ENCODE data around the gene PORCN. TPM values are rescaled to one million over a fixed set of nuclear protein-coding genes. Genes with fewer than 3 reads are reported as not detected.

PORCN gene
- total and polyA plus RNA-seq, 2 donors (not counting 3 experiments of a cell fraction or from before 2014, with no cell fraction given) = 7.6 to 21.0 TPM

GRCh38 chrX:48474127-48474526 lies 34.7 kb upstream of the PORCN start:
- intact Hi-C loops (cut with micrococcal nuclease) = no loop called here
- Histone ChIP-seq H3K36me3 (ENCODE audit: control insufficient read depth in 2 of 2, extremely low read depth in 1 of 2, insufficient read depth in 2 of 2, low read length in 2 of 2) (no peaks in the 10 kb centered on the region), H3K9me1 (replicated peaks; ENCODE audit: control insufficient read depth, extremely low read depth, insufficient read depth, low read length) (no peaks in the 10 kb centered on the region), H3K9me3 (replicated peaks; ENCODE audit: control insufficient read depth, insufficient read depth, low read length) (no peaks in the 10 kb centered on the region), H3K4me2 (ENCODE audit: insufficient read depth, low read length) (no peak overlapping the region), H2AFZ (ENCODE audit: low read depth, low read length) (no peak overlapping the region), H3K9ac (replicated peaks; ENCODE audit: extremely low read depth, insufficient read depth, low read length) (no peak overlapping the region), H3K4me3 (replicated peaks in 1 of 3; ENCODE audit: insufficient read depth in 1 of 3, low read depth in 1 of 3, low read length in 3 of 3) (no peak overlapping the region), H3K27me3 (ENCODE audit: control insufficient read depth in 2 of 2, insufficient read depth in 2 of 2, low read length in 2 of 2) (no peaks in the 10 kb centered on the region), H3K79me2 (ENCODE audit: control insufficient read depth, insufficient read depth, low read length) (peaks cover 32% of the 10 kb centered on the region), H3K4me1 (ENCODE audit: control insufficient read depth, extremely low read depth, insufficient read depth, low read length) (peaks cover 6% of the 10 kb centered on the region), H3K27ac (ENCODE audit: insufficient read depth, low read depth, low read length) (no peak overlapping the region), H4K20me1 (replicated peaks; ENCODE audit: control insufficient read depth, extremely low read depth, insufficient read depth, low read length) (no peaks in the 10 kb centered on the region)
- no peak for TF ChIP-seq POLR2AphosphoS5 (IDR thresholded peaks at IDR 0.05; ENCODE audit: insufficient read depth, low read depth, low read length)
- BruUV-seq (replicated peaks) = no TSS peak
- ChIA-PET POLR2A (no interaction called here), CTCF (interaction anchor here (0.8 to 1.8 kb wide), 4 partner anchors 10 to 391 kb away, joined by 3 to 4 read pairs (median 4); partner anchors contain the start of gene TBC1D25)
- FAIRE-seq (peak; percentile 89), DNase-seq (ENCODE audit: low read depth, low spot score) (no peak)
- dilution Hi-C loops (cut with MboI; ENCODE audit: extremely low pct_ligation_motif_present, low sequenced_read_pairs) = no loop called here

- Histone ChIP-seq H3K27me3 (ENCODE audit: control insufficient read depth in 2 of 2, insufficient read depth in 2 of 2, low read length in 2 of 2) (no peaks in the 10 kb centered on the region), H3K9ac (replicated peaks; ENCODE audit: extremely low read depth, insufficient read depth, low read length) (no peak overlapping the region), H3K4me2 (ENCODE audit: insufficient read depth, low read length) (peak overlapping the region; percentile 88), H3K27ac (ENCODE audit: insufficient read depth, low read depth, low read length) (no peak overlapping the region), H3K9me1 (replicated peaks; ENCODE audit: control insufficient read depth, extremely low read depth, insufficient read depth, low read length) (no peaks in the 10 kb centered on the region), H2AFZ (ENCODE audit: low read depth, low read length) (no peak overlapping the region), H3K4me3 (replicated peaks in 1 of 3; ENCODE audit: insufficient read depth in 1 of 3, low read depth in 1 of 3, low read length in 3 of 3) (no peak overlapping the region), H3K36me3 (ENCODE audit: control insufficient read depth in 2 of 2, extremely low read depth in 1 of 2, insufficient read depth in 2 of 2, low read length in 2 of 2) (no peaks in the 10 kb centered on the region), H3K9me3 (replicated peaks; ENCODE audit: control insufficient read depth, insufficient read depth, low read length) (no peaks in the 10 kb centered on the region), H3K79me2 (ENCODE audit: control insufficient read depth, insufficient read depth, low read length) (peaks cover 34% of the 10 kb centered on the region), H4K20me1 (replicated peaks; ENCODE audit: control insufficient read depth, extremely low read depth, insufficient read depth, low read length) (no peaks in the 10 kb centered on the region), H3K4me1 (ENCODE audit: control insufficient read depth, extremely low read depth, insufficient read depth, low read length) (peaks cover 6% of the 10 kb centered on the region)
- CTCF ChIA-PET = interaction anchor here (0.8 to 1.2 kb wide), 3 partner anchors 11 to 65 kb away, joined by 3 to 4 read pairs (median 4); partner anchors contain the start of gene TBC1D25
- dilution Hi-C loops (cut with MboI; ENCODE audit: extremely low pct_ligation_motif_present, low sequenced_read_pairs) (no loop called here), intact Hi-C loops (cut with micrococcal nuclease) (no loop called here)
- POLR2A ChIA-PET = no interaction called here
- no TSS peak for BruUV-seq (replicated peaks)
- FAIRE-seq = no peak
- DNase-seq (ENCODE audit: low read depth, low spot score) = no peak
- TF ChIP-seq EZH2 (IDR thresholded peaks at IDR 0.05; ENCODE audit: borderline replicate concordance, low read depth, low read length, severe bottlenecking) = no peak
- no peak for TF ChIP-seq FOS (IDR thresholded peaks at IDR 0.05; ENCODE audit: borderline replicate concordance, insufficient read depth, low read length)
- TF ChIP-seq, protein P1, sequence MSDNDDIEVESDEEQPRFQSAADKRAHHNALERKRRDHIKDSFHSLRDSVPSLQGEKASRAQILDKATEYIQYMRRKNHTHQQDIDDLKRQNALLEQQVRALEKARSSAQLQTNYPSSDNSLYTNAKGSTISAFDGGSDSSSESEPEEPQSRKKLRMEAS (IDR thresholded peaks at IDR 0.05; ENCODE audit: insufficient read depth, insufficient read length) = no peak
- no peak for TF ChIP-seq MYC (IDR thresholded peaks at IDR 0.05; ENCODE audit: low read depth, low read length)
- TF ChIP-seq GATA2 (IDR thresholded peaks at IDR 0.05; ENCODE audit: insufficient read depth, insufficient read length, low read depth, low read length) = no peak
- TF ChIP-seq JUN (IDR thresholded peaks at IDR 0.05; ENCODE audit: borderline replicate concordance, insufficient read depth, insufficient read length, low read depth) = no peak
- no peak for TF ChIP-seq POLR2A (IDR thresholded peaks at IDR 0.05; ENCODE audit: low read depth, low read length)
- no peak for TF ChIP-seq POLR2AphosphoS5 (IDR thresholded peaks at IDR 0.05; ENCODE audit: insufficient read depth, low read depth, low read length)
- TF ChIP-seq, protein P2, sequence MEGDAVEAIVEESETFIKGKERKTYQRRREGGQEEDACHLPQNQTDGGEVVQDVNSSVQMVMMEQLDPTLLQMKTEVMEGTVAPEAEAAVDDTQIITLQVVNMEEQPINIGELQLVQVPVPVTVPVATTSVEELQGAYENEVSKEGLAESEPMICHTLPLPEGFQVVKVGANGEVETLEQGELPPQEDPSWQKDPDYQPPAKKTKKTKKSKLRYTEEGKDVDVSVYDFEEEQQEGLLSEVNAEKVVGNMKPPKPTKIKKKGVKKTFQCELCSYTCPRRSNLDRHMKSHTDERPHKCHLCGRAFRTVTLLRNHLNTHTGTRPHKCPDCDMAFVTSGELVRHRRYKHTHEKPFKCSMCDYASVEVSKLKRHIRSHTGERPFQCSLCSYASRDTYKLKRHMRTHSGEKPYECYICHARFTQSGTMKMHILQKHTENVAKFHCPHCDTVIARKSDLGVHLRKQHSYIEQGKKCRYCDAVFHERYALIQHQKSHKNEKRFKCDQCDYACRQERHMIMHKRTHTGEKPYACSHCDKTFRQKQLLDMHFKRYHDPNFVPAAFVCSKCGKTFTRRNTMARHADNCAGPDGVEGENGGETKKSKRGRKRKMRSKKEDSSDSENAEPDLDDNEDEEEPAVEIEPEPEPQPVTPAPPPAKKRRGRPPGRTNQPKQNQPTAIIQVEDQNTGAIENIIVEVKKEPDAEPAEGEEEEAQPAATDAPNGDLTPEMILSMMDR (IDR thresholded peaks at IDR 0.05; ENCODE audit: extremely low read depth in 1 of 2, insufficient read depth in 1 of 2, low read depth in 1 of 2, low read length in 2 of 2) = no peak
These were observed 34.2 kb upstream of the PORCN start for GRCh38 chrX:48474581-48474980.
